HG03469 (cell line): ENCODE data around the gene TBX2.

Experiments used
- ATAC-seq: cut with Tn5 transposase; IDR thresholded peaks from one replicate; pipeline ENCODE4 v1.9.1; 2021; ENCODE audit warnings: mild to moderate bottlenecking, moderate library complexity, moderate number of reproducible peaks; ENCODE audit not compliant: unreplicated experiment

Gene TBX2

GRCh38 chr17:61368049-61368831, 31.4 kb upstream of the TBX2 start:
- no peak for ATAC-seq

- ATAC-seq = no peak
Observed at GRCh38 chr17:61368832-61369450, 30.7 kb upstream of the TBX2 start.

- ATAC-seq = no peak
Observed at GRCh38 chr17:61369751-61370150, 29.9 kb upstream of the TBX2 start.

GRCh38 chr17:61371179-61371578, 28.5 kb upstream of the TBX2 start:
- no peak for ATAC-seq

- ATAC-seq = no peak
Observed at GRCh38 chr17:61371606-61372005, 28.0 kb upstream of the TBX2 start.

GRCh38 chr17:61372436-61372835, 27.2 kb upstream of the TBX2 start:
- no peak for ATAC-seq

GRCh38 chr17:61376931-61377838, 22.5 kb upstream of the TBX2 start:
- no peak for ATAC-seq

GRCh38 chr17:61378658-61379456, 20.8 kb upstream of the TBX2 start:
- no peak for ATAC-seq

GRCh38 chr17:61379457-61380216, 20.0 kb upstream of the TBX2 start:
- ATAC-seq = no peak

- no peak for ATAC-seq
Observed at GRCh38 chr17:61380217-61380835, 19.3 kb upstream of the TBX2 start.

GRCh38 chr17:61380836-61381525, 18.7 kb upstream of the TBX2 start:
- ATAC-seq = no peak

- ATAC-seq = no peak
Observed at GRCh38 chr17:61381537-61381936, 18.1 kb upstream of the TBX2 start.

GRCh38 chr17:61382796-61383688, 16.6 kb upstream of the TBX2 start:
- ATAC-seq = no peak

- no peak for ATAC-seq
Observed at GRCh38 chr17:61383689-61384201, 15.9 kb upstream of the TBX2 start.

- no peak for ATAC-seq
Observed at GRCh38 chr17:61384354-61384691, 15.3 kb upstream of the TBX2 start.

- no peak for ATAC-seq
Observed at GRCh38 chr17:61384692-61385576, 14.7 kb upstream of the TBX2 start.
